Measurements from ENCODE around the gene GPR108.
"Not testable (repeated sequence)": the region's sequence is repeated elsewhere in the genome, so short reads cannot be mapped to it uniquely, and the experiment has no call there.

Gene GPR108

GRCh38 chr19:6720369-6721137, 16.8 kb downstream of the GPR108 start, which contains the start of gene C3:
Gene C3, minus strand, starts transcription at chr19:6720650. Its CDS starts 61 bp downstream, at chr19:6720589.
- DNase-seq (ENCODE audit: low spot score): no peak

- DNase-seq (ENCODE audit: low spot score): no peak
Observed at GRCh38 chr19:6719992-6720368, 17.4 kb downstream of the GPR108 start.

GRCh38 chr19:6719540-6719861, 17.9 kb downstream of the GPR108 start:
- DNase-seq (ENCODE audit: low spot score): no peak

- DNase-seq (ENCODE audit: low spot score): no peak
Observed at GRCh38 chr19:6718741-6719539, 18.4 kb downstream of the GPR108 start.

GRCh38 chr19:6718111-6718740, 19.2 kb downstream of the GPR108 start:
- no peak for DNase-seq (ENCODE audit: low spot score)

GRCh38 chr19:6717441-6717971, 19.9 kb downstream of the GPR108 start:
- no peak for DNase-seq (ENCODE audit: low spot score)

- DNase-seq (ENCODE audit: low spot score): no peak
Observed at GRCh38 chr19:6717036-6717435, 20.3 kb downstream of the GPR108 start.

GRCh38 chr19:6716610-6716970, 20.8 kb downstream of the GPR108 start:
- DNase-seq (ENCODE audit: low spot score): no peak

- no peak for DNase-seq (ENCODE audit: low spot score)
Observed at GRCh38 chr19:6714749-6715555, 22.4 kb downstream of the GPR108 start.

- DNase-seq (ENCODE audit: low spot score): no peak
Observed at GRCh38 chr19:6713773-6714692, 23.3 kb downstream of the GPR108 start.

- no peak for DNase-seq (ENCODE audit: low spot score)
Observed at GRCh38 chr19:6712692-6713670, 24.4 kb downstream of the GPR108 start.

GRCh38 chr19:6712231-6712630, 25.1 kb downstream of the GPR108 start:
- no peak for DNase-seq (ENCODE audit: low spot score)

GRCh38 chr19:6711605-6712004, 25.8 kb downstream of the GPR108 start:
- DNase-seq (ENCODE audit: low spot score): no peak

- no peak for DNase-seq (ENCODE audit: low spot score)
Observed at GRCh38 chr19:6711078-6711361, 26.4 kb downstream of the GPR108 start.

GRCh38 chr19:6710273-6711077, 26.9 kb downstream of the GPR108 start:
- no peak for DNase-seq (ENCODE audit: low spot score)

GRCh38 chr19:6709549-6709948, 27.8 kb downstream of the GPR108 start:
- no peak for DNase-seq (ENCODE audit: low spot score)

GRCh38 chr19:6708913-6709312, 28.5 kb downstream of the GPR108 start:
- DNase-seq (ENCODE audit: low spot score): not testable (repeated sequence)

GRCh38 chr19:6708346-6708745, 29.0 kb downstream of the GPR108 start:
- no peak for DNase-seq (ENCODE audit: low spot score)

- no peak for DNase-seq (ENCODE audit: low spot score)
Observed at GRCh38 chr19:6707658-6708018, 29.7 kb downstream of the GPR108 start.

Data from SK-N-DZ (cell line).